H1 (cell line): Measurements from ENCODE around the gene CARM1. TPM values are rescaled to one million over a fixed set of nuclear protein-coding genes. Genes with fewer than 3 reads are reported as not detected.
A peak's percentile ranks its signal among the peaks of the same experiment; 100 is the strongest.

Experiments
- CTCF ChIA-PET: fragments of 300-600 bp; sonication (Branson Sonifier 250); formaldehyde crosslinking; loops from one replicate; lab custom pipeline; 2021; ENCODE audit not compliant: partially characterized antibody; lab: Charles Lee
- POLR2A ChIA-PET: fragments of 300-600 bp; sonication (Branson Sonifier 250); formaldehyde crosslinking; loops from one replicate; lab custom pipeline; 2021; ENCODE audit warnings: inconsistent platforms; ENCODE audit not compliant: partially characterized antibody; lab: Charles Lee
- DNase-seq, 2 experiments: peaks; one replicate each; pipeline versions ENCODE4 v3.0.0 to v3.0.0-alpha.2; 2010 to 2022; ENCODE audit warnings: low spot score in 2 of 2, low read depth in 1 of 2, mixed read lengths in 1 of 2
- FAIRE-seq: peaks from 2 replicates; lab custom pipeline; 2011; peaks lifted over from hg19 to GRCh38; lab: Jason Lieb, UNC
- H2AFZ ChIP-seq: 2 replicates; pipeline ENCODE4 v1.8.1; 2012; ENCODE audit warnings: low read length, inconsistent platforms
- H2AK5ac ChIP-seq: 2 replicates; pipeline ENCODE4 v1.6.1; 2013; ENCODE audit warnings: low read depth, low read length
- H2BK120ac ChIP-seq: replicated peaks from 2 replicates; pipeline ENCODE3; 2013; ENCODE audit warnings: low read depth, low read length, inconsistent platforms
- H2BK12ac ChIP-seq: 2 replicates; pipeline ENCODE4 v1.6.1; 2013; ENCODE audit warnings: low read depth, low read length
- H2BK15ac ChIP-seq: 2 replicates; pipeline ENCODE4 v1.6.1; 2013; ENCODE audit warnings: low read length
- H2BK20ac ChIP-seq: 2 replicates; pipeline ENCODE4 v1.6.1; 2013; ENCODE audit warnings: low read length
- H2BK5ac ChIP-seq: 2 replicates; pipeline ENCODE4 v1.6.1; 2013; ENCODE audit warnings: low read depth, low read length
- H3K14ac ChIP-seq: 2 replicates; pipeline ENCODE4 v1.6.1; 2013; ENCODE audit warnings: inconsistent platforms; ENCODE audit not compliant: insufficient read length
- H3K18ac ChIP-seq: 2 replicates; pipeline ENCODE4 v1.6.1; 2013; ENCODE audit warnings: low read length; ENCODE audit errors: extremely low read depth
- H3K23ac ChIP-seq: 2 replicates; pipeline ENCODE4 v1.6.1; 2013; ENCODE audit warnings: inconsistent platforms; ENCODE audit not compliant: insufficient read length
- H3K23me2 ChIP-seq: 2 replicates; pipeline ENCODE4 v1.6.1; 2013; ENCODE audit warnings: low read depth, low read length
- H3K27ac ChIP-seq: 2 replicates; pipeline ENCODE4 v1.6.1; 2011; ENCODE audit warnings: low read depth, low read length, inconsistent platforms
- H3K27me3 ChIP-seq, 4 experiments: replicated peaks in 1 of 4; 1 replicate in 1 of 4; 2 replicates in 3 of 4; pipeline versions ENCODE4 v1.6.1 to v1.8.1; 2011 to 2013; ENCODE audit warnings: low read length in 3 of 4, mild to moderate bottlenecking in 3 of 4, inconsistent platforms in 2 of 4, mixed read lengths in 2 of 4, moderate library complexity in 1 of 4; ENCODE audit not compliant: control insufficient read depth in 3 of 4, insufficient read depth in 3 of 4; ENCODE audit errors: extremely low read depth in 1 of 4
- H3K36me3 ChIP-seq, 4 experiments: 2 replicates each; pipeline versions ENCODE4 v1.6.1 to v1.8.1; 2011 to 2013; ENCODE audit warnings: mild to moderate bottlenecking in 4 of 4, low read length in 3 of 4, moderate library complexity in 2 of 4, control low read depth in 1 of 4, inconsistent platforms in 1 of 4; ENCODE audit not compliant: insufficient read depth in 4 of 4, control insufficient read depth in 2 of 4
- H3K4ac ChIP-seq: replicated peaks from 2 replicates; pipeline ENCODE3; 2013; ENCODE audit warnings: low read length, low read depth, mixed read lengths, inconsistent platforms; ENCODE audit not compliant: insufficient read length
- H3K4me1 ChIP-seq, 4 experiments: replicated peaks in 1 of 4; 1 replicate in 1 of 4; 2 replicates in 3 of 4; pipeline versions ENCODE4 v1.6.1 to v1.8.1; 2011 to 2013; ENCODE audit warnings: low read length in 3 of 4, inconsistent platforms in 2 of 4, mixed read lengths in 1 of 4; ENCODE audit not compliant: insufficient read depth in 4 of 4, control insufficient read depth in 3 of 4
- H3K4me2 ChIP-seq, 2 experiments: 2 replicates each; pipeline versions ENCODE4 v1.6.1 to v1.8.1; 2011 to 2013; ENCODE audit warnings: low read depth in 2 of 2, low read length in 2 of 2, control low read depth in 1 of 2, inconsistent platforms in 1 of 2, mild to moderate bottlenecking in 1 of 2; ENCODE audit not compliant: insufficient read depth in 1 of 2
- H3K4me3 ChIP-seq, 4 experiments: fragments of 200-600, 300-600 bp in 1 of 4; sonication (generic), shearing (Covaris generic), sonication (Bioruptor Twin) in 1 of 4; 2 replicates each; pipeline versions ENCODE4 v1.5.1 to v1.8.1; 2011 to 2016; ENCODE audit warnings: low read length in 4 of 4, low read depth in 3 of 4, control low read depth in 2 of 4, inconsistent platforms in 2 of 4, mild to moderate bottlenecking in 2 of 4, mixed read lengths in 1 of 4, moderate library complexity in 1 of 4; ENCODE audit not compliant: insufficient read depth in 2 of 4; ENCODE audit errors: extremely low read depth in 1 of 4
- H3K56ac ChIP-seq: replicated peaks from 2 replicates; pipeline ENCODE3; 2013; ENCODE audit warnings: low read depth, mild to moderate bottlenecking, mixed read lengths, low read length, inconsistent platforms; ENCODE audit not compliant: insufficient read length
- H3K79me1 ChIP-seq: 2 replicates; pipeline ENCODE4 v1.6.1; 2013; ENCODE audit warnings: low read depth, low read length, control low read depth
- H3K79me2 ChIP-seq, 2 experiments: 2 replicates each; pipeline versions ENCODE4 v1.6.1 to v1.8.1; 2012 to 2013; ENCODE audit warnings: low read length in 2 of 2, mild to moderate bottlenecking in 2 of 2, inconsistent platforms in 1 of 2; ENCODE audit not compliant: insufficient read depth in 2 of 2, control insufficient read depth in 1 of 2
- H3K9ac ChIP-seq, 4 experiments: replicated peaks in 1 of 4; 1 replicate in 1 of 4; 2 replicates in 3 of 4; pipeline versions ENCODE4 v1.6.1 to v1.8.1; 2011 to 2013; ENCODE audit warnings: low read depth in 3 of 4, low read length in 3 of 4, control low read depth in 2 of 4, mild to moderate bottlenecking in 2 of 4, moderate library complexity in 2 of 4, inconsistent platforms in 1 of 4; ENCODE audit errors: extremely low read depth in 1 of 4
- H3K9me3 ChIP-seq, 2 experiments: 2 replicates each; pipeline versions ENCODE4 v1.6.1 to v1.8.1; 2012 to 2013; ENCODE audit warnings: mild to moderate bottlenecking in 2 of 2, moderate library complexity in 2 of 2, control low read depth in 1 of 2, inconsistent platforms in 1 of 2, low read depth in 1 of 2, low read length in 1 of 2, mixed read lengths in 1 of 2; ENCODE audit not compliant: insufficient read depth in 2 of 2
- H4K20me1 ChIP-seq, 2 experiments: replicated peaks in 1 of 2; 2 replicates each; pipeline versions ENCODE3 to v1.8.1; 2011 to 2013; ENCODE audit warnings: inconsistent platforms in 2 of 2, low read length in 2 of 2, mild to moderate bottlenecking in 1 of 2; ENCODE audit not compliant: insufficient read depth in 2 of 2, control insufficient read depth in 1 of 2
- H4K5ac ChIP-seq: 2 replicates; pipeline ENCODE4 v1.6.1; 2013; ENCODE audit warnings: low read length, low read depth, mixed read lengths, inconsistent platforms; ENCODE audit not compliant: insufficient read length
- H4K8ac ChIP-seq: 2 replicates; pipeline ENCODE4 v1.8.0; 2013; ENCODE audit warnings: mild to moderate bottlenecking, moderate library complexity, low read length, inconsistent platforms; ENCODE audit not compliant: insufficient read depth; ENCODE audit errors: extremely low read depth
- H4K91ac ChIP-seq: replicated peaks from 2 replicates; pipeline ENCODE3; 2013; ENCODE audit warnings: low read length, mixed read lengths, inconsistent platforms; ENCODE audit not compliant: insufficient read length
- CHD1 ChIP-seq: IDR thresholded peaks from 2 replicates; pipeline ENCODE4 v1.6.1; 2012; ENCODE audit warnings: low read depth, low read length, improper control_type of control experiment
- EGR1 ChIP-seq: IDR thresholded peaks from 2 replicates; pipeline ENCODE4 v1.6.1; 2011; ENCODE audit warnings: low read depth, low read length, borderline replicate concordance
- FOSL1 ChIP-seq: IDR thresholded peaks from 2 replicates; pipeline ENCODE4 v1.6.1; 2011; ENCODE audit warnings: mild to moderate bottlenecking, low read depth, low read length, moderate library complexity; ENCODE audit not compliant: insufficient read depth
- RAD21 ChIP-seq, 2 experiments: IDR thresholded peaks in 1 of 2; conservative IDR thresholded peaks in 1 of 2; 2 replicates each; pipeline ENCODE4 v1.6.1; 2011; ENCODE audit warnings: low read depth in 2 of 2, low read length in 2 of 2, improper control_type of control experiment in 1 of 2, inconsistent platforms in 1 of 2, mild to moderate bottlenecking in 1 of 2, moderate library complexity in 1 of 2
- RFX5 ChIP-seq: IDR thresholded peaks from 2 replicates; pipeline ENCODE4 v1.6.1; 2011; ENCODE audit warnings: low read depth, low read length, improper control_type of control experiment, borderline replicate concordance
- TAF1 ChIP-seq: IDR thresholded peaks from 2 replicates; pipeline ENCODE4 v1.6.1; 2011; ENCODE audit warnings: mild to moderate bottlenecking, low read depth, low read length
- WGBS, 2 experiments: shearing (Covaris generic) in 1 of 2; methylation state at CpG; one replicate each; pipeline versions ENCODE4 v1.1.6 to v1.1.7; 2013 to 2015; ENCODE audit warnings: low lambda C conversion rate in 2 of 2, mixed read lengths in 2 of 2, inconsistent platforms in 1 of 2, low coverage in 1 of 2, missing lambda C conversion rate in 1 of 2; ENCODE audit not compliant: insufficient replicate concordance in 2 of 2, insufficient coverage in 1 of 2, insufficient read length in 1 of 2; ENCODE audit errors: extremely low coverage in 1 of 2, missing lambda C conversion rate in 1 of 2; 5-methylcytosine and 5-hydroxymethylcytosine counted together
- polyA plus RNA-seq, 7 experiments: library from polyadenylated mRNA; depleted of rRNA in 3 of 7; stranded (reverse) in 5 of 7; unstranded in 2 of 7; fragments of >200 nt in 5 of 7; fragments of 200-250 nt in 2 of 7; gene quantifications; 1 replicate in 5 of 7; 2 replicates in 1 of 7; 4 replicates in 1 of 7; pipeline versions ENCODE4 v1.2.1 to v1.2.3, GENCODE V29; 2011 to 2013; ENCODE audit warnings: missing spikeins in 2 of 7, mixed read lengths in 2 of 7
- total RNA-seq: library from RNA; stranded (reverse); fragmentation: NEBNext Ultra II Directional; extraction: Animal tissue kit (Norgen Biotek cat#: 25700); gene quantifications from 2 replicates; pipeline ENCODE4 v1.2.1, GENCODE V29; 2021
- TF ChIP-seq, protein P1 (sequence below), 3 experiments: IDR thresholded peaks; 1 replicate in 2 of 3; 2 replicates in 1 of 3; pipeline versions ENCODE4 v1.5.1 to v1.6.1; 2011; ENCODE audit warnings: low read length in 3 of 3, mild to moderate bottlenecking in 3 of 3, inconsistent platforms in 2 of 3, low read depth in 1 of 3, moderate library complexity in 1 of 3; ENCODE audit not compliant: insufficient read depth in 1 of 3; ENCODE audit errors: control extremely low read depth in 1 of 3

The CARM1 gene
- total and polyA plus RNA-seq, 2 of the 8 experiments (the other 6 are each of a cell fraction or from before 2014, with no cell fraction given) = 134 to 164 TPM

DNA sequence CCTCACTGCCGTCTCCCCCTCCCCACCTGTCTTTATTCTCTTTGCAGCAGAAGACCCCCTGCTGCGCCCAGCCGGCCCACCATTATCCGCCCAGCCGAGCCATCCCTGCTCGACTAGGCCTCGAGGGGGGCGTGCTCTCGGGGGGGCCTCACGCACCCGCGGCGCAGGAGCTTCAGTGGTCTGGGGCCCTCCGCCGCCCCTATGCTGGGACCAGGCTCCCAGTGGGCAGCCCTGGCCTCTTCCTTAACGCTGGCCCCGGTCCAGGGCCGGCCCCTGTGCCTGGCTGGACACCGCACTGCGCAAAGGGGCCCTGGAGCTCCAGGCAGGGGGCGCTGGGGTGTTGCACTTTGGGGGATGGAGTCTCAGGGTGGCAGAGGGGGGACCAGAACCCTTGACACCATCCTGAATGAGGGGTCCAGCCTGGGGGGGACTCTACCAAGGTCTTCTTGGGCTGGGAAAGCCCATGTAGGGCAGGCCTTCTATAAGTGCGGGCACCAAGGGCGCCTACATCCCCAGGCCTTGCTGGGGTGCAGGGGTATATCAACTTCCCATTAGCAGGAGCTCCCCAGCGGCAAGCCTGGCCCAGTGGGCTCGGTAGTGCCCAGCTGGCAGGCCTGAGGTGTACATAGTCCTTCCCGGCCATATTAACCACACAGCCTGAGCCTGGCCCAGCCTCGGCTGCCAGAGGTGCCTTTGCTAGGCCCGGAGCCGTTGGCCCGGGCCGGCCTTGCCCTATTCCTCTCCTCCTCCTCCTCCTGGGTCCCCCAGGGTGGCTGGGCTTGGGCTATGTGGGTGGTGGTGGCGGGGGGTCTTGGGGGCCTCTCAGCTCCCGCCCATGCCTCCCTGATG is 40.2 kb upstream of the CARM1 start:
- CTCF ChIA-PET = interaction anchor here (0.5 to 4.8 kb wide), 6 partner anchors 10 to 214 kb away, joined by 3 to 22 read pairs (median 5); no protein-coding TSS in a partner anchor
- no peak overlapping the region for H3K27ac ChIP-seq

More for the DNA sequence above, 40.2 kb upstream of the CARM1 start:
- H3K14ac ChIP-seq = no peak overlapping the region
- no peak overlapping the region for H2BK20ac ChIP-seq
- no peaks in the 10 kb centered on the region for H3K27me3 ChIP-seq
- DNase-seq = no peak
- no peak overlapping the region for H2BK15ac ChIP-seq
- H3K4ac ChIP-seq = no peak overlapping the region
- H2BK5ac ChIP-seq = no peak overlapping the region
- H4K91ac ChIP-seq = no peak overlapping the region
- H4K20me1 ChIP-seq = peaks cover 0 to 10% of the 10 kb centered on the region in 2 experiments
- H2BK120ac ChIP-seq = no peak overlapping the region
- POLR2A ChIA-PET = interaction anchor here (0.7 to 1.0 kb wide), 3 partner anchors 13 to 1835 kb away, joined by 3 read pairs; partner anchors contain the start of genes MAN2B1 and WDR83
- no peak overlapping the region for H3K56ac ChIP-seq
- no peak for FAIRE-seq
- no peak overlapping the region for H2BK12ac ChIP-seq
- peaks cover 0 to 31% (median 12%) of the 10 kb centered on the region in 4 experiments; a peak in 7 of 8 replicates for H3K36me3 ChIP-seq
- H4K5ac ChIP-seq = no peak overlapping the region
- no peaks in the 10 kb centered on the region for H3K9me3 ChIP-seq
- no peak overlapping the region for H2AFZ ChIP-seq
- H4K8ac ChIP-seq = peak overlapping the region; percentile 21; the same call in 1 of the 2 replicates
- no peaks in the 10 kb centered on the region for H3K79me2 ChIP-seq
- 92% methylated on average over 31 of the region's 33 CpGs; no CpG with 5 or more reads in 1 of the 2 experiments for WGBS, 2 experiments
- no peak overlapping the region for H3K4me2 ChIP-seq
- H3K9ac ChIP-seq = no peak overlapping the region
- peaks cover 8% of the 10 kb centered on the region; the same call in 1 of the 2 replicates for H3K23me2 ChIP-seq
- no peak overlapping the region for H3K18ac ChIP-seq
- no peak overlapping the region for H3K23ac ChIP-seq
- no peak overlapping the region for H2AK5ac ChIP-seq
- H3K4me1 ChIP-seq = peaks cover 0 to 7% (median 4%) of the 10 kb centered on the region in 4 experiments; a peak in 6 of 7 replicates
- H3K79me1 ChIP-seq = peaks cover 4% of the 10 kb centered on the region; the same call in 1 of the 2 replicates
- no peak overlapping the region for H3K4me3 ChIP-seq
- no peak for TF ChIP-seq FOSL1
- no peak for TF ChIP-seq RAD21 (IDR thresholded peaks at IDR 0.05 in 1 of 2, conservative IDR thresholded peaks at IDR 0.05 in 1 of 2; ENCODE audit: low read depth in 2 of 2, low read length in 2 of 2)
- TF ChIP-seq TAF1 = no peak
- TF ChIP-seq RFX5 = no peak
- TF ChIP-seq CHD1 = no peak
- TF ChIP-seq EGR1 = no peak
- TF ChIP-seq, protein P1, sequence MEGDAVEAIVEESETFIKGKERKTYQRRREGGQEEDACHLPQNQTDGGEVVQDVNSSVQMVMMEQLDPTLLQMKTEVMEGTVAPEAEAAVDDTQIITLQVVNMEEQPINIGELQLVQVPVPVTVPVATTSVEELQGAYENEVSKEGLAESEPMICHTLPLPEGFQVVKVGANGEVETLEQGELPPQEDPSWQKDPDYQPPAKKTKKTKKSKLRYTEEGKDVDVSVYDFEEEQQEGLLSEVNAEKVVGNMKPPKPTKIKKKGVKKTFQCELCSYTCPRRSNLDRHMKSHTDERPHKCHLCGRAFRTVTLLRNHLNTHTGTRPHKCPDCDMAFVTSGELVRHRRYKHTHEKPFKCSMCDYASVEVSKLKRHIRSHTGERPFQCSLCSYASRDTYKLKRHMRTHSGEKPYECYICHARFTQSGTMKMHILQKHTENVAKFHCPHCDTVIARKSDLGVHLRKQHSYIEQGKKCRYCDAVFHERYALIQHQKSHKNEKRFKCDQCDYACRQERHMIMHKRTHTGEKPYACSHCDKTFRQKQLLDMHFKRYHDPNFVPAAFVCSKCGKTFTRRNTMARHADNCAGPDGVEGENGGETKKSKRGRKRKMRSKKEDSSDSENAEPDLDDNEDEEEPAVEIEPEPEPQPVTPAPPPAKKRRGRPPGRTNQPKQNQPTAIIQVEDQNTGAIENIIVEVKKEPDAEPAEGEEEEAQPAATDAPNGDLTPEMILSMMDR (IDR thresholded peaks at IDR 0.05; ENCODE audit: control extremely low read depth in 1 of 3, insufficient read depth in 1 of 3, low read depth in 1 of 3, low read length in 3 of 3) = no peak
